HCT116 (cell line): ENCODE measurements around the gene LSM11. TPM values are rescaled to one million over a fixed set of nuclear protein-coding genes. Genes with fewer than 3 reads are reported as not detected.

Experiments
- ATAC-seq: fragments of 200-7000 bp; cut with Tn5 transposase; 2 replicates; pipeline ENCODE4 v1.9.1; 2020; ENCODE audit warnings: mild to moderate bottlenecking, moderate library complexity
- BruUV-seq: library from RNA; stranded (reverse); fragments of 400-500 nt; replicated peaks from 2 replicates; lab custom pipeline; 2021; lab: Mats Ljungman, UMichigan
- CTCF ChIA-PET: fragments of 300-600 bp; sonication (Branson Sonifier 250); formaldehyde crosslinking; loops from one replicate; lab custom pipeline; 2021; ENCODE audit warnings: antibody characterized with exemption; lab: Charles Lee
- POLR2A ChIA-PET: fragments of 300-600, 350-600 bp; sonication (Branson Sonifier 250); formaldehyde crosslinking; loops from one replicate; lab custom pipeline; 2021; ENCODE audit warnings: antibody characterized with exemption; lab: Charles Lee
- RAD21 ChIA-PET, 2 experiments: fragments of 300-600 bp; sonication (Branson Sonifier 250); formaldehyde crosslinking; loops; one replicate each; lab custom pipeline; 2023; ENCODE audit warnings: low total read pairs in 2 of 2; ENCODE audit not compliant: uncharacterized antibody in 2 of 2, unreplicated experiment in 2 of 2, low non-redundant PET in 1 of 2; lab: Charles Lee
- DNase-seq: peaks from one replicate; pipeline ENCODE4 v3.0.0-alpha.2; 2010; ENCODE audit warnings: low read depth, low spot score
- H2AFZ ChIP-seq: fragments of 200-600 bp; shearing (Covaris generic), sonication (generic); 2 replicates; pipeline ENCODE4 v1.6.1; 2017; ENCODE audit warnings: low read depth, mixed run types, mixed read lengths, antibody characterized with exemption, low read length; ENCODE audit not compliant: poor library complexity, severe bottlenecking
- H3K27ac ChIP-seq: 2 replicates; pipeline ENCODE4 v1.5.1; 2012; ENCODE audit warnings: low read depth, low read length
- H3K27me3 ChIP-seq: fragments of 200-600 bp; sonication (generic); 2 replicates; pipeline ENCODE4 v1.6.1; 2016; ENCODE audit warnings: mixed run types, low read length, mixed read lengths; ENCODE audit not compliant: insufficient read depth
- H3K36me3 ChIP-seq, 2 experiments: fragments of 200-500 bp in 1 of 2; fragments of 200-600 bp in 1 of 2; sonication (Bioruptor generic) in 1 of 2; sonication (generic) in 1 of 2; 2 replicates each; pipeline versions ENCODE4 v1.5.1 to v1.6.1; 2014 to 2016; ENCODE audit warnings: low read length in 2 of 2, inconsistent platforms in 1 of 2, mixed read lengths in 1 of 2, mixed run types in 1 of 2; ENCODE audit not compliant: insufficient read depth in 2 of 2, control insufficient read depth in 1 of 2
- H3K4me1 ChIP-seq, 2 experiments: fragments of 200-600 bp in 1 of 2; sonication (generic) in 1 of 2; 2 replicates each; pipeline versions ENCODE4 v1.5.1 to v1.6.1; 2012 to 2017; ENCODE audit warnings: low read length in 2 of 2, inconsistent platforms in 1 of 2, mild to moderate bottlenecking in 1 of 2, mixed read lengths in 1 of 2, mixed run types in 1 of 2, moderate library complexity in 1 of 2; ENCODE audit not compliant: insufficient read depth in 2 of 2, control insufficient read depth in 1 of 2
- H3K4me2 ChIP-seq: fragments of 200-600 bp; sonication (generic); 2 replicates; pipeline ENCODE4 v1.6.1; 2017; ENCODE audit warnings: mixed run types, low read length, mixed read lengths
- H3K4me3 ChIP-seq, 2 experiments: fragments of 200-600 bp in 1 of 2; sonication (generic) in 1 of 2; replicated peaks in 1 of 2; 2 replicates each; pipeline ENCODE4 v1.5.1; 2011 to 2016; ENCODE audit warnings: low read length in 2 of 2, control low read depth in 1 of 2, low read depth in 1 of 2, mild to moderate bottlenecking in 1 of 2, mixed read lengths in 1 of 2, mixed run types in 1 of 2
- H3K79me2 ChIP-seq: fragments of 200-600 bp; sonication (generic); 2 replicates; pipeline ENCODE4 v1.6.1; 2017; ENCODE audit warnings: mild to moderate bottlenecking, mixed run types, low read length, moderate library complexity, mixed read lengths; ENCODE audit not compliant: insufficient read depth
- H3K9ac ChIP-seq: fragments of 200-600 bp; sonication (generic); 2 replicates; pipeline ENCODE4 v1.6.1; 2016; ENCODE audit warnings: low read length, mixed read lengths
- H3K9me2 ChIP-seq: fragments of 200-600 bp; sonication (generic), shearing (Covaris generic); 2 replicates; pipeline ENCODE4 v1.6.1; 2017; ENCODE audit warnings: mixed run types, mild to moderate bottlenecking, moderate library complexity; ENCODE audit not compliant: insufficient read depth
- H3K9me3 ChIP-seq, 2 experiments: fragments of 200-500 bp in 1 of 2; fragments of 200-600 bp in 1 of 2; sonication (Bioruptor generic) in 1 of 2; sonication (generic) in 1 of 2; 2 replicates each; pipeline ENCODE4 v1.6.1; 2014 to 2017; ENCODE audit warnings: low read length in 2 of 2, mixed read lengths in 2 of 2, inconsistent platforms in 1 of 2, low read depth in 1 of 2, mild to moderate bottlenecking in 1 of 2, mixed run types in 1 of 2, moderate library complexity in 1 of 2; ENCODE audit not compliant: control insufficient read depth in 1 of 2, insufficient read depth in 1 of 2
- H4K20me1 ChIP-seq: fragments of 200-600 bp; sonication (generic), shearing (Covaris generic); 2 replicates; pipeline ENCODE4 v1.6.1; 2017; ENCODE audit warnings: mixed run types, mild to moderate bottlenecking, moderate library complexity; ENCODE audit not compliant: insufficient read depth
- ATF3 ChIP-seq: IDR thresholded peaks from 2 replicates; pipeline ENCODE4 v1.6.1; 2012
- CBX3 ChIP-seq: IDR thresholded peaks from 2 replicates; pipeline ENCODE4 v1.6.1; 2012; ENCODE audit warnings: low read depth
- CTCF ChIP-seq, 3 experiments: fragments of 200-600 bp in 1 of 3; sonication (generic) in 1 of 3; IDR thresholded peaks in 2 of 3; conservative IDR thresholded peaks in 1 of 3; 2 replicates each; pipeline ENCODE4 v1.5.1; 2012 to 2017; ENCODE audit warnings: low read depth in 2 of 3, low read length in 2 of 3, antibody characterized with exemption in 1 of 3, borderline replicate concordance in 1 of 3, control low read depth in 1 of 3, mild to moderate bottlenecking in 1 of 3, mixed read lengths in 1 of 3, mixed run types in 1 of 3, moderate library complexity in 1 of 3; ENCODE audit not compliant: insufficient read depth in 1 of 3
- EZH2 ChIP-seq: fragments of 200-600 bp; sonication (generic); IDR thresholded peaks from 2 replicates; pipeline ENCODE4 v1.6.1; 2017; ENCODE audit warnings: antibody characterized with exemption, mixed run types
- POLR2A ChIP-seq: IDR thresholded peaks from 2 replicates; pipeline ENCODE4 v1.7.0; 2011; ENCODE audit warnings: borderline replicate concordance; ENCODE audit not compliant: insufficient read depth, insufficient read length; ENCODE audit errors: extremely low read depth
- POLR2AphosphoS5 ChIP-seq: IDR thresholded peaks from 2 replicates; pipeline ENCODE4 v1.6.1; 2011; ENCODE audit warnings: mild to moderate bottlenecking, low read depth, low read length, moderate library complexity
- SP1 ChIP-seq: IDR thresholded peaks from 2 replicates; pipeline ENCODE4 v1.6.1; 2012; ENCODE audit warnings: low read depth
- SRF ChIP-seq: IDR thresholded peaks from 2 replicates; pipeline ENCODE4 v1.6.1; 2012; ENCODE audit warnings: low read depth
- TCF7L2 ChIP-seq: IDR thresholded peaks from 2 replicates; pipeline ENCODE4 v1.7.0; 2011; ENCODE audit warnings: borderline replicate concordance, inconsistent platforms; ENCODE audit not compliant: insufficient read depth, insufficient read length; ENCODE audit errors: extremely low read depth
- YY1 ChIP-seq: IDR thresholded peaks from 2 replicates; pipeline ENCODE4 v1.6.1; 2011; ENCODE audit warnings: low read length, low read depth, moderate library complexity, mild to moderate bottlenecking; ENCODE audit not compliant: insufficient replicate concordance; ENCODE audit errors: extremely low read depth
- ZFX ChIP-seq: fragments of 450-650 bp; IDR thresholded peaks from 2 replicates; pipeline ENCODE4 v1.6.1; 2017
- ZNF274 ChIP-seq: fragments of 200-500 bp; sonication (Bioruptor generic); IDR thresholded peaks from 2 replicates; pipeline ENCODE4 v1.6.1; 2014; ENCODE audit warnings: mild to moderate bottlenecking, low read depth, low read length, inconsistent platforms
- intact Hi-C: fragments of 100-400 bp; cut with micrococcal nuclease; formaldehyde crosslinking; loops from 2 replicates; pipeline ENCODE4 v1.10.0; 2022
- total RNA-seq: library from RNA; stranded (reverse); gene quantifications from one replicate; pipeline ENCODE4 v1.2.1, GENCODE V29; 2021; ENCODE audit not compliant: unreplicated experiment
- TF ChIP-seq, protein P1 (sequence below): IDR thresholded peaks from 2 replicates; pipeline ENCODE4 v1.6.1; 2011; ENCODE audit warnings: mild to moderate bottlenecking, low read length, moderate library complexity; ENCODE audit not compliant: insufficient replicate concordance; ENCODE audit errors: extremely low read depth

LSM11 gene
- total RNA-seq, 1 experiment from 2014 or later, result 6.2 TPM

DNA sequence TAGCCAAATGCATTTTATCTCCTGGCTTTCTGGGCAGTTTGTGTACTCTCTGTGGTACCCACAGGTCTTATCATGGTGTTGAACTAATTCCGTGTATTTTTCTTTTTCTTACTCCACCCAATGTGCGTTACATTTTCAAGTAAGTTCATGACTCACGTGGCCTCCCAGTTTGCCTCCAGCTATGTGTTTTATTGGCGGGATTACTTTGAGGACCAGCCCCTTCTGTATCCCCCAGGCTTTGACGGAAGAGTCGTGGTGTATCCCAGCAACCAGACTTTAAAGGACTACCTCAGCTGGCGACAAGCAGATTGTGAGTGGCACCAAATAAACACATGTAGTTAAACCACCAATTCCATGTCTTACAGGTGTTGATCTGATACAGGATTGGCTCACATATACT is 9.1 kb upstream of the LSM11 start:
- Histone ChIP-seq H3K36me3 (peaks cover 24 to 33% of the 10 kb centered on the region in 2 experiments), H3K4me3 (no peak overlapping the region), H3K9me3 (no peaks in the 10 kb centered on the region), H3K9me2 (no peaks in the 10 kb centered on the region), H3K27ac (no peak overlapping the region), H4K20me1 (no peaks in the 10 kb centered on the region), H3K27me3 (no peaks in the 10 kb centered on the region), H3K9ac (no peak overlapping the region), H3K79me2 (peaks cover 16% of the 10 kb centered on the region; the same call in 1 of the 2 replicates), H3K4me1 (peaks cover 0 to 15% of the 10 kb centered on the region in 2 experiments; a peak in 3 of 4 replicates), H3K4me2 (no peak overlapping the region), H2AFZ (no peak overlapping the region)
- no peak for ATAC-seq
- RAD21 ChIA-PET, result no interaction called here
- POLR2A ChIA-PET, result no interaction called here
- intact Hi-C loops, result no loop called here
- CTCF ChIA-PET, result no interaction called here
- no TSS peak for BruUV-seq
- TF ChIP-seq ZNF274, result no peak
- TF ChIP-seq TCF7L2, result no peak
- TF ChIP-seq, protein P1, sequence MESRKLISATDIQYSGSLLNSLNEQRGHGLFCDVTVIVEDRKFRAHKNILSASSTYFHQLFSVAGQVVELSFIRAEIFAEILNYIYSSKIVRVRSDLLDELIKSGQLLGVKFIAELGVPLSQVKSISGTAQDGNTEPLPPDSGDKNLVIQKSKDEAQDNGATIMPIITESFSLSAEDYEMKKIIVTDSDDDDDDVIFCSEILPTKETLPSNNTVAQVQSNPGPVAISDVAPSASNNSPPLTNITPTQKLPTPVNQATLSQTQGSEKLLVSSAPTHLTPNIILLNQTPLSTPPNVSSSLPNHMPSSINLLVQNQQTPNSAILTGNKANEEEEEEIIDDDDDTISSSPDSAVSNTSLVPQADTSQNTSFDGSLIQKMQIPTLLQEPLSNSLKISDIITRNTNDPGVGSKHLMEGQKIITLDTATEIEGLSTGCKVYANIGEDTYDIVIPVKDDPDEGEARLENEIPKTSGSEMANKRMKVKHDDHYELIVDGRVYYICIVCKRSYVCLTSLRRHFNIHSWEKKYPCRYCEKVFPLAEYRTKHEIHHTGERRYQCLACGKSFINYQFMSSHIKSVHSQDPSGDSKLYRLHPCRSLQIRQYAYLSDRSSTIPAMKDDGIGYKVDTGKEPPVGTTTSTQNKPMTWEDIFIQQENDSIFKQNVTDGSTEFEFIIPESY, result no peak
- TF ChIP-seq SRF, result no peak
- no peak for TF ChIP-seq EZH2
- TF ChIP-seq POLR2A, result no peak
- no peak for DNase-seq

DNA sequence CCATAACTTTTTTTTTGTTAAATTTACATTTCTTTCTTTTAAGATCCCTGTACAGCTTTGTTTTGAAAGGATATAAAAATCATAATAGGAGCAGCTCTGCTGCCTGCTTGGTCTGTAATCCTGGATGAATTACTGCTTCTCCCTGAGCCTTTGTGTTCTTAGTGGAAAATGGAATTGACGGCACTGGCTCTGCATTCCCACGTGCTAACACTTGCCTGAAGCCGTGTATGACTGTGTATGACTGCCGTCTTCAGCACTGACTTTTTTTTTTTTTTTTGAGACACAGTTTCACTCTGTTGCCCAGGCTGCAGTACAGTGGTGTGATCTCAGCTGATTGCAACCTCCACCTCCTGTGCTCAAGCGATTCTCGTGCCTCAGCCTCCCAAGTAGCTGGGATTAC is 7.5 kb upstream of the LSM11 start:
- no peak overlapping the region for H2AFZ ChIP-seq
- BruUV-seq, result no TSS peak
- H3K9ac ChIP-seq, result no peak overlapping the region
- ChIA-PET RAD21 (no interaction called here), CTCF (no interaction called here), POLR2A (no interaction called here)
- no peak overlapping the region for H3K27ac ChIP-seq
- no peak for DNase-seq
- H3K9me3 ChIP-seq, result no peaks in the 10 kb centered on the region
- H3K36me3 ChIP-seq, result peaks cover 25 to 34% of the 10 kb centered on the region in 2 experiments
- peaks cover 12% of the 10 kb centered on the region; the same call in 1 of the 2 replicates for H3K79me2 ChIP-seq
- no peaks in the 10 kb centered on the region for H4K20me1 ChIP-seq
- H3K4me3 ChIP-seq, result no peak overlapping the region
- H3K9me2 ChIP-seq, result no peaks in the 10 kb centered on the region
- ATAC-seq, result no peak
- H3K4me1 ChIP-seq, result peaks cover 0 to 10% of the 10 kb centered on the region in 2 experiments; a peak in 3 of 4 replicates
- no peak overlapping the region for H3K4me2 ChIP-seq
- no peaks in the 10 kb centered on the region for H3K27me3 ChIP-seq
- intact Hi-C loops, result no loop called here
- no peak for TF ChIP-seq POLR2AphosphoS5
- TF ChIP-seq, protein P1, result no peak
- no peak for TF ChIP-seq YY1
- TF ChIP-seq ATF3, result no peak
- no peak for TF ChIP-seq ZFX
- no peak for TF ChIP-seq CTCF (IDR thresholded peaks at IDR 0.05 in 2 of 3, conservative IDR thresholded peaks at IDR 0.05 in 1 of 3; ENCODE audit: borderline replicate concordance in 1 of 3, insufficient read depth in 1 of 3, low read depth in 2 of 3, low read length in 2 of 3)
- TF ChIP-seq POLR2A, result no peak
- TF ChIP-seq CBX3, result no peak
- TF ChIP-seq SP1, result no peak
